Astrocyte (in vitro differentiated cells and primary cell): Measurements from ENCODE around the gene MFAP2. TPM values are rescaled to one million over a fixed set of nuclear protein-coding genes. Genes with fewer than 3 reads are reported as not detected.

Source experiments
- DNase-seq: peaks from one replicate; pipeline ENCODE4 v3.0.0-alpha.2; 2010; ENCODE audit warnings: low read depth
- FAIRE-seq: peaks from 2 replicates; lab custom pipeline; 2011; peaks lifted over from hg19 to GRCh38; lab: Jason Lieb, UNC
- H2AFZ ChIP-seq: 2 replicates; pipeline ENCODE4 v1.6.0; 2012; ENCODE audit warnings: low read depth, low read length, inconsistent platforms
- H3K27ac ChIP-seq: 2 replicates; pipeline ENCODE4 v1.5.1; 2011; ENCODE audit warnings: low read depth, low read length, inconsistent platforms
- H3K27me3 ChIP-seq: 2 replicates; pipeline ENCODE4 v1.6.0; 2011; ENCODE audit warnings: low read length, inconsistent platforms; ENCODE audit not compliant: insufficient read depth
- H3K36me3 ChIP-seq: 2 replicates; pipeline ENCODE4 v1.5.1; 2011; ENCODE audit warnings: low read length, inconsistent platforms; ENCODE audit not compliant: insufficient read depth
- H3K4me1 ChIP-seq: 2 replicates; pipeline ENCODE4 v1.5.1; 2011; ENCODE audit warnings: low read length, inconsistent platforms; ENCODE audit not compliant: insufficient read depth
- H3K4me2 ChIP-seq: 2 replicates; pipeline ENCODE4 v1.6.0; 2012; ENCODE audit warnings: low read length, inconsistent platforms
- H3K4me3 ChIP-seq: 2 replicates; pipeline ENCODE4 v1.5.1; 2011; ENCODE audit warnings: low read depth, mild to moderate bottlenecking, low read length, inconsistent platforms; ENCODE audit not compliant: insufficient read depth
- H3K79me2 ChIP-seq: 2 replicates; pipeline ENCODE4 v1.6.0; 2012; ENCODE audit warnings: mild to moderate bottlenecking, low read length, inconsistent platforms; ENCODE audit not compliant: insufficient read depth
- H3K9ac ChIP-seq: 2 replicates; pipeline ENCODE4 v1.6.0; 2012; ENCODE audit warnings: mild to moderate bottlenecking, low read length, inconsistent platforms
- H3K9me3 ChIP-seq: 2 replicates; pipeline ENCODE4 v1.5.1; 2012; ENCODE audit warnings: low read depth, mild to moderate bottlenecking, low read length, inconsistent platforms; ENCODE audit not compliant: insufficient read depth
- H4K20me1 ChIP-seq: 2 replicates; pipeline ENCODE4 v1.6.0; 2012; ENCODE audit warnings: low read length, inconsistent platforms; ENCODE audit not compliant: insufficient read depth
- H3K27ac Mint-ChIP-seq: one replicate; pipeline ENCODE4 v1.8.0; 2021; ENCODE audit warnings: mild to moderate bottlenecking, mixed read lengths; ENCODE audit not compliant: unreplicated experiment
- H3K27me3 Mint-ChIP-seq: one replicate; pipeline ENCODE4 v1.8.0; 2021; ENCODE audit warnings: low read depth, mixed read lengths; ENCODE audit not compliant: unreplicated experiment
- H3K36me3 Mint-ChIP-seq: one replicate; pipeline ENCODE4 v1.8.0; 2021; ENCODE audit warnings: low read depth, mixed read lengths; ENCODE audit not compliant: unreplicated experiment
- H3K4me1 Mint-ChIP-seq: one replicate; pipeline ENCODE4 v1.8.0; 2021; ENCODE audit warnings: low read depth, mixed read lengths; ENCODE audit not compliant: unreplicated experiment
- H3K4me3 Mint-ChIP-seq: one replicate; pipeline ENCODE4 v1.8.0; 2021; ENCODE audit warnings: mild to moderate bottlenecking, moderate library complexity, mixed read lengths; ENCODE audit not compliant: unreplicated experiment
- H3K9me3 Mint-ChIP-seq: one replicate; pipeline ENCODE4 v1.8.0; 2021; ENCODE audit warnings: mild to moderate bottlenecking, mixed read lengths; ENCODE audit not compliant: unreplicated experiment
- EZH2 ChIP-seq: IDR thresholded peaks from 2 replicates; pipeline ENCODE4 v1.6.1; 2012; ENCODE audit warnings: mild to moderate bottlenecking, low read length, inconsistent platforms; ENCODE audit not compliant: insufficient read depth
- total RNA-seq: library from RNA; stranded (reverse); gene quantifications from 2 replicates; pipeline ENCODE4 v1.2.1, GENCODE V29; 2021
- TF ChIP-seq, protein P1 (sequence below): IDR thresholded peaks from 2 replicates; pipeline ENCODE4 v1.5.1; 2011; ENCODE audit warnings: low read depth, mild to moderate bottlenecking, inconsistent platforms, low read length, moderate library complexity; ENCODE audit not compliant: insufficient read depth

The MFAP2 gene
- total RNA-seq, 1 donor from 2014 or later: 121 TPM

DNA sequence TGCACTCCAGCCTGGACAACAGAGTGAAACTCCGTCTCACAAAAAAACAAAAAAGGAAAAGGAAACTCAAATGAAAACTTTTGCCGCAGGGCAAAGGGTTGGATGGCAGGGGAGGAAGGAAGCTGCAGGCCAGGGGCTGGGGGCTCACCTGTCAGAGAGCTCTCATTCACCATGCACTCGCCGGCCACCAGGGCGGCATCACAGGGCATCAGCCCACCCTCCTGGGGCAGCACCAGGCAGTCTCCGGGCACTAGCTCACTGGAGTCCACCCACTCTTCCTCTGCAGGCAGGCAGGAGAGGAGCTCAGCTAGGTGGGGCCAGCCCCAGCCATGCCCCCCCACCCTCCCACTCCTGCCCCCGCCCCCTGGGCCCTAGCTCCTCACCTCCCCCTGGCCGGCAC, 19.4 kb upstream of the MFAP2 start:
- H3K27me3 ChIP-seq: no peaks in the 10 kb centered on the region
- H3K4me3 Mint-ChIP-seq: no peak overlapping the region
- no peaks in the 10 kb centered on the region for H3K79me2 ChIP-seq
- H3K27ac ChIP-seq: no peak overlapping the region
- H3K36me3 ChIP-seq: peaks cover 10% of the 10 kb centered on the region
- no peak overlapping the region for H3K4me3 ChIP-seq
- H3K27ac Mint-ChIP-seq: no peak overlapping the region
- no peaks in the 10 kb centered on the region for H3K9me3 Mint-ChIP-seq
- no peak overlapping the region for H3K9ac ChIP-seq
- peaks cover 13% of the 10 kb centered on the region for H3K4me1 ChIP-seq
- peaks cover 26% of the 10 kb centered on the region for H4K20me1 ChIP-seq
- no peaks in the 10 kb centered on the region for H3K27me3 Mint-ChIP-seq
- TF ChIP-seq, protein P1, sequence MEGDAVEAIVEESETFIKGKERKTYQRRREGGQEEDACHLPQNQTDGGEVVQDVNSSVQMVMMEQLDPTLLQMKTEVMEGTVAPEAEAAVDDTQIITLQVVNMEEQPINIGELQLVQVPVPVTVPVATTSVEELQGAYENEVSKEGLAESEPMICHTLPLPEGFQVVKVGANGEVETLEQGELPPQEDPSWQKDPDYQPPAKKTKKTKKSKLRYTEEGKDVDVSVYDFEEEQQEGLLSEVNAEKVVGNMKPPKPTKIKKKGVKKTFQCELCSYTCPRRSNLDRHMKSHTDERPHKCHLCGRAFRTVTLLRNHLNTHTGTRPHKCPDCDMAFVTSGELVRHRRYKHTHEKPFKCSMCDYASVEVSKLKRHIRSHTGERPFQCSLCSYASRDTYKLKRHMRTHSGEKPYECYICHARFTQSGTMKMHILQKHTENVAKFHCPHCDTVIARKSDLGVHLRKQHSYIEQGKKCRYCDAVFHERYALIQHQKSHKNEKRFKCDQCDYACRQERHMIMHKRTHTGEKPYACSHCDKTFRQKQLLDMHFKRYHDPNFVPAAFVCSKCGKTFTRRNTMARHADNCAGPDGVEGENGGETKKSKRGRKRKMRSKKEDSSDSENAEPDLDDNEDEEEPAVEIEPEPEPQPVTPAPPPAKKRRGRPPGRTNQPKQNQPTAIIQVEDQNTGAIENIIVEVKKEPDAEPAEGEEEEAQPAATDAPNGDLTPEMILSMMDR: no peak
- TF ChIP-seq EZH2: no peak
- peaks cover 36% of the 10 kb centered on the region for H3K36me3 Mint-ChIP-seq
- no peak overlapping the region for H2AFZ ChIP-seq
- H3K4me2 ChIP-seq: no peak overlapping the region
- no peaks in the 10 kb centered on the region for H3K9me3 ChIP-seq
- DNase-seq (no peak), FAIRE-seq (no peak)
- H3K4me1 Mint-ChIP-seq: no peaks in the 10 kb centered on the region

GRCh38 chr1:16998589-16998988, 18.2 kb upstream of the MFAP2 start:
- H3K36me3 Mint-ChIP-seq: peaks cover 28% of the 10 kb centered on the region
- H3K36me3 ChIP-seq: peaks cover 5% of the 10 kb centered on the region

GRCh38 chr1:16996845-16997244, 16.4 kb upstream of the MFAP2 start:
- H2AFZ ChIP-seq: no peak overlapping the region
- H3K27me3 ChIP-seq: no peaks in the 10 kb centered on the region
- no peaks in the 10 kb centered on the region for H3K9me3 ChIP-seq
- FAIRE-seq (no peak), DNase-seq (no peak)
- H3K4me3 ChIP-seq: no peak overlapping the region
- no peak for TF ChIP-seq EZH2
- TF ChIP-seq, protein P1: no peak
- no peaks in the 10 kb centered on the region for H3K4me1 Mint-ChIP-seq
- no peak overlapping the region for H3K27ac Mint-ChIP-seq
- no peaks in the 10 kb centered on the region for H3K36me3 ChIP-seq
- H3K79me2 ChIP-seq: no peaks in the 10 kb centered on the region
- H4K20me1 ChIP-seq: peaks cover 5% of the 10 kb centered on the region
- H3K27ac ChIP-seq: no peak overlapping the region
- peaks cover 23% of the 10 kb centered on the region for H3K36me3 Mint-ChIP-seq
- no peaks in the 10 kb centered on the region for H3K9me3 Mint-ChIP-seq
- H3K27me3 Mint-ChIP-seq: no peaks in the 10 kb centered on the region
- H3K4me2 ChIP-seq: no peak overlapping the region
- no peaks in the 10 kb centered on the region for H3K4me1 ChIP-seq
- no peak overlapping the region for H3K9ac ChIP-seq
- H3K4me3 Mint-ChIP-seq: no peak overlapping the region

More at GRCh38 chr1:16998589-16998988, 18.2 kb upstream of the MFAP2 start:
- Mint-ChIP-seq H3K4me3 (no peak overlapping the region), H3K4me1 (no peaks in the 10 kb centered on the region), H3K27me3 (no peaks in the 10 kb centered on the region), H3K9me3 (no peaks in the 10 kb centered on the region), H3K27ac (no peak overlapping the region)
- no peak overlapping the region for H3K27ac ChIP-seq
- H3K4me2 ChIP-seq: no peak overlapping the region
- H3K4me3 ChIP-seq: no peak overlapping the region
- no peaks in the 10 kb centered on the region for H3K27me3 ChIP-seq
- peaks cover 17% of the 10 kb centered on the region for H4K20me1 ChIP-seq
- H2AFZ ChIP-seq: no peak overlapping the region
- DNase-seq: no peak
- TF ChIP-seq, protein P1: no peak
- TF ChIP-seq EZH2: no peak
- H3K4me1 ChIP-seq: peaks cover 4% of the 10 kb centered on the region
- H3K79me2 ChIP-seq: no peaks in the 10 kb centered on the region
- H3K9me3 ChIP-seq: no peaks in the 10 kb centered on the region
- FAIRE-seq: no peak
- H3K9ac ChIP-seq: no peak overlapping the region
